NT2/D1 (cell line): ENCODE data around the gene CDH4.

Experiments used
- SUZ12 ChIP-seq: IDR thresholded peaks from 2 replicates; pipeline ENCODE4 v1.6.1; 2011; ENCODE audit not compliant: insufficient read length, insufficient read depth; ENCODE audit errors: extremely low read depth
- YY1 ChIP-seq: IDR thresholded peaks from 2 replicates; pipeline ENCODE4 v1.6.1; 2011; ENCODE audit not compliant: insufficient read length, insufficient read depth
- ZNF274 ChIP-seq: IDR thresholded peaks from 2 replicates; pipeline ENCODE4 v1.6.1; 2011; ENCODE audit warnings: mild to moderate bottlenecking, low read depth, low read length

DNA sequence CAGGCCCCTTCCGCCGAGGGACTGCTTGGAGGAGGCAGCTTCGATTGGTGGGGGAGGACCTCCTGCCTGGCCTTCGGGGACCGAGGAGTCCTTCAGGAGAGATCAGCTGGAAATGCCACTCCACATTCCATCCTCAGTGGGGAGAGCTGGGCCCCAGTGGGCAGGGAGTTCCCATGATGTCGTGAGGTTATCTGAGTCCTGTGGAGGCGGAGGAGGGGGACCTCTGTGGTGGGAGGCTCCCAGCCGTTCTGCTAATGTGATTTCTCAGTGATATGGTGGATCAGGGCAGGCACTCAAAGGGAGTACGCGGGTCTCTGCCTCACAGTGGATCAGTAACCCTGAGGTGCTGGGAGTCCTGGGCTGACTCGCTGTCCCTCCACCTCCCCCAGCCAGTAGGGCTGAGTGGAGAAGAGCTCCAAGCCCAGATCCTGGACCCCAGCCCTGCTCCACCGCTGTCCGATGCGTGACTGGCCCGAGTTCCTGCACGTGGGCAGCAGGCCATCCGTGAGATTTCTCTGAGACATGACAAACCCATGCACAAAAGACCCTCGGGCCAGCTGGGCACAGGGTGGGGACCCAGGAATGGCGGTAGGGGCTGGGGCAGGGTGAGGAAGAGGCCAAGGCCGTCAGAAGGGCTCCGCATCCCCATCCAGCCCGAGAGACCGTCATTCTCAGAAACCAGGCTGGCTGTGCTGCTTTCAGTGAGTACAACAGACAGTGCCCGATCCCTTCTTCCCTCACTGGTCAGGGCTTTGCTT, 617.9 kb downstream of the CDH4 start:
- no peak for TF ChIP-seq YY1
- no peak for TF ChIP-seq ZNF274
- TF ChIP-seq SUZ12, result no peak
